K562 (cell line): ENCODE results near the gene ZNF485. TPM values are rescaled to one million over a fixed set of nuclear protein-coding genes. Genes with fewer than 3 reads are reported as not detected.

Source experiments
- CBX1 ChIP-seq: sonication (generic); IDR thresholded peaks from 2 replicates; pipeline ENCODE4 v1.6.1; 2016; ENCODE audit warnings: antibody characterized with exemption, low read depth, mild to moderate bottlenecking
- CHAMP1 ChIP-seq: fragments of 450-650 bp; IDR thresholded peaks from 2 replicates; pipeline ENCODE4 v1.6.1; 2016; ENCODE audit warnings: mild to moderate bottlenecking
- EP300 ChIP-seq: IDR thresholded peaks from 2 replicates; pipeline ENCODE4 v1.6.1; 2012; ENCODE audit warnings: low read length, improper control_type of control experiment
- ETV1 ChIP-seq: fragments of 450-650 bp; conservative IDR thresholded peaks from 2 replicates; pipeline ENCODE4 v1.6.1; 2016; ENCODE audit warnings: missing genetic modification characterization, control low read depth, low read depth, missing compliant biosample characterization
- ETV6 ChIP-seq, 3 experiments: fragments of 150-350 bp in 1 of 3; sonication (generic) in 1 of 3; formaldehyde crosslinking in 1 of 3; IDR thresholded peaks; 2 replicates each; pipeline versions ENCODE4 v1.6.1 to v1.8.0; 2014 to 2022; ENCODE audit warnings: borderline replicate concordance in 2 of 3, low read depth in 2 of 3, antibody characterized with exemption in 1 of 3, low read length in 1 of 3, mild to moderate bottlenecking in 1 of 3, missing genetic modification reagents in 1 of 3
- HDAC3 ChIP-seq: fragments of 450-650 bp; IDR thresholded peaks from 2 replicates; pipeline ENCODE4 v1.6.1; 2018; ENCODE audit warnings: borderline replicate concordance, mild to moderate bottlenecking, moderate library complexity; ENCODE audit not compliant: partially characterized antibody
- KDM5B ChIP-seq: fragments of 200-600 bp; sonication (generic); IDR thresholded peaks from 2 replicates; pipeline ENCODE4 v1.6.1; 2012; ENCODE audit warnings: low read depth, mild to moderate bottlenecking, moderate library complexity, low read length, control low read depth, inconsistent platforms; ENCODE audit not compliant: insufficient replicate concordance
- L3MBTL2 ChIP-seq: fragments of 450-650 bp; IDR thresholded peaks from 2 replicates; pipeline ENCODE4 v1.6.1; 2016; ENCODE audit warnings: mild to moderate bottlenecking, moderate library complexity
- LEF1 ChIP-seq: fragments of 450-650 bp; IDR thresholded peaks from 2 replicates; pipeline ENCODE4 v1.6.1; 2016; ENCODE audit warnings: mild to moderate bottlenecking
- NR2C1 ChIP-seq, 2 experiments: fragments of 450-650 bp; IDR thresholded peaks; 2 replicates each; pipeline ENCODE4 v1.6.1; 2017; ENCODE audit warnings: mild to moderate bottlenecking in 2 of 2, antibody characterized with exemption in 1 of 2, inconsistent platforms in 1 of 2, missing compliant biosample characterization in 1 of 2, missing genetic modification characterization in 1 of 2
- PKNOX1 ChIP-seq: fragments of 450-650 bp; IDR thresholded peaks from 2 replicates; pipeline ENCODE4 v1.6.1; 2016
- RCOR1 ChIP-seq, 2 experiments: IDR thresholded peaks; 2 replicates each; pipeline ENCODE4 v1.6.1; 2012; ENCODE audit warnings: low read depth in 2 of 2, low read length in 2 of 2, borderline replicate concordance in 1 of 2, improper control_type of control experiment in 1 of 2
- SMARCC2 ChIP-seq: fragments of 450-650 bp; IDR thresholded peaks from 2 replicates; pipeline ENCODE4 v1.6.1; 2017; ENCODE audit warnings: antibody characterized with exemption, moderate library complexity, mild to moderate bottlenecking, low read depth
- SP2 ChIP-seq: IDR thresholded peaks from 2 replicates; pipeline ENCODE4 v1.6.1; 2011; ENCODE audit warnings: mild to moderate bottlenecking, low read depth, low read length, moderate library complexity; ENCODE audit not compliant: poor library complexity, severe bottlenecking; ENCODE audit errors: extremely low read depth
- TCF3 ChIP-seq: sonication (generic); formaldehyde crosslinking; IDR thresholded peaks from 2 replicates; pipeline ENCODE4 v1.4.0; 2020; ENCODE audit warnings: mild to moderate bottlenecking, missing genetic modification reagents
- TOE1 ChIP-seq, 2 experiments: fragments of 450-650 bp in 1 of 2; sonication (generic) in 1 of 2; formaldehyde crosslinking in 1 of 2; IDR thresholded peaks; 2 replicates each; pipeline versions ENCODE4 v1.7.1 to v1.8.0; 2016 to 2022; ENCODE audit warnings: borderline replicate concordance in 2 of 2, mild to moderate bottlenecking in 2 of 2, antibody characterized with exemption in 1 of 2, inconsistent platforms in 1 of 2, low read depth in 1 of 2, missing genetic modification reagents in 1 of 2, moderate library complexity in 1 of 2
- TRIM28 ChIP-seq: fragments of 450-650 bp; IDR thresholded peaks from 2 replicates; pipeline ENCODE4 v1.6.1; 2017
- ZBTB49 ChIP-seq: sonication (generic); formaldehyde crosslinking; IDR thresholded peaks from 2 replicates; pipeline ENCODE4 v1.8.0; 2022; ENCODE audit warnings: missing genetic modification reagents, mild to moderate bottlenecking, borderline replicate concordance
- ZNF76 ChIP-seq: fragments of 250-450 bp; sonication (Bioruptor Pico); IDR thresholded peaks from 2 replicates; pipeline ENCODE4 v1.4.0; 2020; ENCODE audit warnings: mild to moderate bottlenecking, moderate library complexity, borderline replicate concordance
- ZNF766 ChIP-seq: fragments of 200-800 bp; sonication (Bioruptor generic); conservative IDR thresholded peaks from 2 replicates; pipeline ENCODE4 v1.6.1; 2016; ENCODE audit warnings: missing genetic modification characterization, missing compliant biosample characterization
- ZNF778 ChIP-seq: fragments of 450-650 bp; formaldehyde crosslinking; IDR thresholded peaks from 2 replicates; pipeline ENCODE4 v1.4.0; 2020; ENCODE audit warnings: mild to moderate bottlenecking, moderate library complexity
- polyA plus RNA-seq, 8 experiments: library from polyadenylated mRNA; depleted of rRNA in 4 of 8; stranded (reverse) in 5 of 8; unstranded in 3 of 8; fragments of >200 nt; fragmentation: Nextera tagmentation in 2 of 8; fragmentation: Illumina TruSeq in 1 of 8; extraction: Ambion mirVana in 2 of 8; extraction: Trizol in 1 of 8; gene quantifications; 2 replicates each; pipeline versions ENCODE4 v1.2.1 to v1.2.3, GENCODE V29; 2011 to 2014; ENCODE audit warnings: inconsistent platforms in 1 of 8, missing spikeins in 1 of 8
- total RNA-seq, 7 experiments: library from RNA; depleted of rRNA in 6 of 7; stranded (reverse); fragments of >200 nt in 6 of 7; fragmentation: Illumina TruSeq in 2 of 7; extraction: Trizol in 2 of 7; gene quantifications; 2 replicates each; pipeline versions ENCODE4 v1.2.1 to v1.2.3, GENCODE V29; 2011 to 2021; ENCODE audit warnings: low replicate concordance in 1 of 7

Gene ZNF485
- total and polyA plus RNA-seq, 9 of the 15 experiments (the other 6 are each of a cell fraction or from before 2014, with no cell fraction given) = 8.0 to 18.7 (median 11.9) TPM

GRCh38 chr10:43599333-43599732 lies 6.9 kb upstream of the ZNF485 start (continued):
- peak; percentile 67; the same call in 1 of the 2 replicates for TF ChIP-seq CHAMP1
- peak; percentile 96 for TF ChIP-seq ETV1 (tag)
- peak; percentile 86 for TF ChIP-seq TCF3 (CRISPR knock-in tag)
- peak; percentile 100 for TF ChIP-seq ZNF766 (CRISPR knock-in tag)
- TF ChIP-seq ETV6 (IDR thresholded peaks at IDR 0.05; ENCODE audit: borderline replicate concordance in 1 of 2, low read depth in 2 of 2, low read length in 1 of 2) = 0 out of 4 replicates have a peak, but pooled peaks of 1 of the 2 experiments have one; percentile 57
- no peak for TF ChIP-seq ETV6 (CRISPR knock-in tag; IDR thresholded peaks at IDR 0.05; ENCODE audit: borderline replicate concordance)
- TF ChIP-seq ZNF778 (CRISPR knock-in tag) = no peak
- TF ChIP-seq ZNF76 = 0 out of 2 replicates have a peak, but pooled peaks have one; percentile 32
- no peak for TF ChIP-seq KDM5B
- no peak for TF ChIP-seq ZBTB49 (CRISPR knock-in tag)
- TF ChIP-seq L3MBTL2 = peak; percentile 84
- peak; percentile 85 for TF ChIP-seq TRIM28
- peak; percentile 43; the same call in 1 of the 2 replicates for TF ChIP-seq TOE1 (IDR thresholded peaks at IDR 0.05; ENCODE audit: borderline replicate concordance)
- TF ChIP-seq TOE1 (CRISPR knock-in tag; IDR thresholded peaks at IDR 0.05; ENCODE audit: borderline replicate concordance, low read depth) = no peak
- TF ChIP-seq SMARCC2 = 0 out of 2 replicates have a peak, but pooled peaks have one; percentile 20
- TF ChIP-seq CBX1 = peak; percentile 67; the same call in 1 of the 2 replicates
- TF ChIP-seq RCOR1 (IDR thresholded peaks at IDR 0.05; ENCODE audit: borderline replicate concordance in 1 of 2, low read depth in 2 of 2, low read length in 2 of 2) = peak in 1 of 2 experiments; percentile 91; a peak in 2 of 4 replicates
- peak; percentile 47 for TF ChIP-seq PKNOX1
- TF ChIP-seq NR2C1 (IDR thresholded peaks at IDR 0.05) = 0 out of 2 replicates have a peak, but pooled peaks have one; percentile 23
- TF ChIP-seq NR2C1 (tag; IDR thresholded peaks at IDR 0.05) = no peak
- no peak for TF ChIP-seq SP2
- TF ChIP-seq HDAC3 = peak; percentile 51
- TF ChIP-seq LEF1 = 0 out of 2 replicates have a peak, but pooled peaks have one; percentile 25
- peak; percentile 56; the same call in 1 of the 2 replicates for TF ChIP-seq EP300
